GM19351 (cell line): Measurements from ENCODE around the gene RAMACL.
"Not testable (repeated sequence)": the region's sequence is repeated elsewhere in the genome, so short reads cannot be mapped to it uniquely, and the experiment has no call there.

Source experiments
- ATAC-seq: cut with Tn5 transposase; IDR thresholded peaks from one replicate; pipeline ENCODE4 v1.9.1; 2021; ENCODE audit warnings: mild to moderate bottlenecking, moderate library complexity; ENCODE audit not compliant: unreplicated experiment

The RAMACL gene

GRCh38 chr6:166586424-166587156, at the start of gene RAMACL:
TSS of gene RAMACL (minus strand) at chr6:166586678. CDS start at chr6:166586477, 201 bp downstream.
- ATAC-seq, result peak; percentile 78

GRCh38 chr6:166635013-166635970, 48.8 kb upstream of the RAMACL start:
- no peak for ATAC-seq

GRCh38 chr6:166634581-166634980, 48.1 kb upstream of the RAMACL start:
- ATAC-seq, result not testable (repeated sequence)

DNA sequence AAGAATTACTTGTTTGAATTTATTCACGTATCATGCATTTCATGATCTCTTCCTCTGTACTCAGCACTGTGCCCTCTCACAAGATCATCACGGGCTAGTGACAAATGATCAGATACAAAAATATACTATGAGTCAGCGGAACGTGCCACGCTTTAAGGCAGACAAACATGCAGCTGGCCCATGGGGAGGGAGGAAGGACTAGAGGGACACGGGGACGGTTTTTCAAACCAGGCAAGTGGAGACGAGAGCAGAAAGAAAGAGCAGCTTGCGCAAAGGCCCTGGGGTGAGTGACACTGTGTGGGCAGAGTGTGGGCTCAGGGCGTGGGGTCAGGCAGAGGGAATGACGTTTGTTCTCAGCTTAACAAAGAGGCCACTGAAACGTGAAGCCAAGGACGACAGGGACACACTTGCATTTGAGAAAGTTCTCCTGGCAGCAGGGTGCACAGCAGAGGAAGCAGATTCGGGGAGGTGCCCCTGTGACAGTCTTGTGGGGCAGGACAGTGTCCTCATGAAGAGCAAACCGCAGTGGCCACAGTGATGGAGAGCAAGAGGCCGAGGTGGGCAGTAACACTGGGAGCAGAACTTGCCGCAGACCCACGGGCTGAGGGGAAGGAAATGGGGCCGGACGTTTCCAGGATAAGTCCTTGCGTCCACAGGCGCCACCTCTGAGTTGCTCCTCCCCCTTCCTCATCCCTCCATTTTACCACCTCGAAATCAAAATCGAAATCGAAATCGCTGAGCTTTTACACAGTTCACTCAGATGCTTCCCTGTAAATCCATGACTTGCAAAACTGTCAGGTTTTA, 47.5 kb upstream of the RAMACL start:
- no peak for ATAC-seq

GRCh38 chr6:166632731-166633130, 46.3 kb upstream of the RAMACL start:
- ATAC-seq, result no peak

- no peak for ATAC-seq
These were observed 44.0 kb upstream of the RAMACL start for GRCh38 chr6:166630462-166630861.

DNA sequence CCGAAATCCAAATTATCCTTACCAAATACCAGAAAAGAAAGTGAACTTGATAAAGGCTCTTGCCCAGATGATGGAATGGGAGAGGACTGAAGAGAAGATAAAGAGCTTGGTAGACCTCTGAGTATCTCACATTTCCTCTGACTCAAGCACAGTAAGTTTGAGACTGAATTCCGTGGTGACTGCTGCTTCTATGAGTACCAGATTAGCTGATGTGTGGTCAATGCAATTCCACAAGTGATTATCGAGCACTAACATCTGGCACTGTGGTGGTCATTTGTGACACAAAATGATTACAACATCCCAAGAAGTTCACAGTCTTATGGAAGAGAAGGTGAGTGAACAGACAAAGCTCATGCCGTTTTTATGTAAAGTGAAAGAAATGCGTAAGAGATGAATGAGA, 43.1 kb upstream of the RAMACL start:
- ATAC-seq, result no peak

DNA sequence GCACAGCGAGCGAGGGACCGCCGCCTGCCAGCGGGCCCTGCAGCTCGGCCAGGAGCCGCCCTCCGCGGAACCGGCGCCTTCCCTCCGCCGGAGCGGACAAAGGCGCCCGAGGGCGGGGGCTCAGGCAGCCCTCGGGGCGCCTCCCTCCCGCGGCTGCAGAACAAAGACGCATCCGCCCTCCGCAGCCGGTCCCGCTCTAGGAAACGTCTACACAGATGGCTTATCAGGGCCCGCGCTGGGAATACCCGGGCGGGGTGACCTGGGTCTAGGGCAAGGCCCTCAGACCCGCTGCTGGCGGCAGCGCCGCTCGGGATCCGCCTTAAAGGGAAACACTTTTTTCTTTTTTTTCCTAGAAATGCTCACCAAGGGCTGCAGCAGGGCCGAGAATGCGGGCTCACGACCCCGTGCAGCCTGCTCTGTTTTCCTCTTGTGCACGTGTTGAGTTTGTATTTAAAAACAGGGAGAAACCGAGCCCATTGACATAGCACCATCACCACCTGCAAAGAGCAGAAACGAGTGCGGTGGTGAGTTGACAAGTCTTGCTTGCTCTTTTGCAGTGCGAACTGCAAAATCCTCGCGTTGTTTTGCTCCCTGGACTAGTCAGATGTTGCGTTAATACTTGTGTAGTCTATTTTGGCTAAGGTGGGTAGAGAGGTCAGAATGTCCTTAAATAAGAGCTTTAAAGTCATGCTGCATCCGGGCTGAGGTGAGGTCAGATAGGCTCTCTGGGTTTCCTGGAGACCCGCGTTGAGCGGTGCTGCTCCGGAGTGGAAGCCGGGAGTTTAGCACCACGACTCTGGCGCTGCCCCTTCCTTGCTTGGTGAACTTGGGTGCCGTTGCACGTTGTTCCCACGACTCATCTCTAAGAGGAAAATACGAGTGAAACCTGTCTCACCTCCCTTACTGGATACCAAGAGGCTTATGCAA, 41.7 kb upstream of the RAMACL start:
- ATAC-seq, result peak; percentile 31

DNA sequence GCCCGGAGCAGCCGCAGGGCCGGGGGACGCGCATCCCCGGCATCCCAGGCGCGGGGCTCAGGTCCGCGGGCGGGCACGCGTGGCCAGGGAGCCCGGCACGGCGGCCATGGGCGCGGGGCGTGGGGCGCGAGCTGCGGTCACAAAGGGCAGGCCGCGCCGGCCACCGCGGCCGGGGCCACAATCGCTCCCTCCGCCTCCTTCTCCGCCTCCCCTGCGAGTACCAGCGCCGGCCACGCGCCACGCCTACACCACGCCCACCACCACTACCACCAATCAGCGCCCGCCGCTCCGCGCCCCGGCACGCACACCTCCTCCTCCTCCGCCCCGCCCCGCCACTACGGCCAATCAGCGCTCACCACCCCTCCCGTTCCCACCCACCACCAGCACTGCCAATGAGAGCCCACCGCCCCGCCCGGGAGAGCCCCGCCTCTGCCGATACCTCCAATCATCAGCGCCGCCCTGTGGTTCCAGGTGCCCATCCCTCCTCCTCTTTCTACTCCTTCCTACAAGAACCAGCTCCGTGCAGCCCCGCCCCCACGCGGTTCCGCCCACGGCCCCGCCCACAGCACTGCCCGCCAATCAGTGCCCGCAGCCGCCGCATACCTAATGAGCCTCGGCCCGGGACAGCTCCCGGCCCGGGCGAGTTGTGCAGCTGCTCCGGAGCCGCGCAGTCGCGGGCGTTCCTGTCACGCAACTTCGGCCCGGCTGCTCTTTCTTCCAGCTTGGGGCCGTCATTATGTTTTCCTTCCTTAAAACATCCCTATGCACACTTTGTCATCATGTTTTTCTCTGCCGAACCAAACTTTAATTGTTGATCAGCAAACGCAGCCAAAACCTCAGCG, 40.8 kb upstream of the RAMACL start, which contains the start of gene RPS6KA2:
TSS of gene RPS6KA2 (minus strand) at position 219 of the 842 bp plus-strand sequence. CDS start 232 bp downstream, outside the sequence.
- peak; percentile 81 for ATAC-seq

- ATAC-seq, result peak; percentile 2
These were observed 39.9 kb upstream of the RAMACL start for GRCh38 chr6:166626177-166627032.

DNA sequence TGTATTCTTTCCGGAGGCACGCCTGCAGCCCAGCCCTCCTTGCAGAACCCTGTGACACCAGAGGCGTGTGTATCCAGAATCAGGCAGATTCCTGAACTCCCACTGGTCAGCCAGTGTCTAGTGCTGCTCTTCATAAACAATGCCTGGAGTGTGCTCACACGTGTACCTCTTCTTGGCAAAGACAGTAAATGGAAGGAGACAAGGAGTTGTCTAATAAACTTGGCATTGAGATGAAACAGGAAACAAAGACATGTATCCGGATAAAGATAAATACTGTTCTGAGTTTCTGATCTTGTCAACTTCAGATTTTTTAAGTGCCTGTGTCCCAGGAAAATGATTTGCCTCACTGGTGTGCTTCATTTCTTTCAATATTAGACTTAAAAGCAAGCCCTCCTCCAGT, 38.9 kb upstream of the RAMACL start:
- no peak for ATAC-seq

- no peak for ATAC-seq
These were observed 37.8 kb upstream of the RAMACL start for GRCh38 chr6:166624275-166624674.

DNA sequence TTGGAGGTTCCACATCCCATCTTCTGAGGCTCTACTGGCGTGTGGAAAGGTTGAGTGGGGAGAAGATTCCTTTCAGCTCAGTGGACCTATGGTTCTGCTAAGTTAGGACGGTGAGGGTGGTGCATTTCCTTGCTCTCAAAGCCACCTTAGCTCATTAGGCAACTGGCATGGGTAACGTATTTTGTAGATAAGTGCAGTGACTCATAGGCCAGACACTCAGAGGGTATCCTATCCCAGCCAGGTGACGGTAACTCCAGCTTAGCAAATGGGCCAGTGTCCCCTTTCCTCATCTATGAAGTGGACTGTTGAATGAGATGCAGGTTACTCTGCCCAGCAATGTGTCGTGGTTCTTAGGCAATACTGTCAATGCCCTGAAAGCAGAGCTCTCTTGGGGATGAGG, 36.8 kb upstream of the RAMACL start:
- no peak for ATAC-seq

DNA sequence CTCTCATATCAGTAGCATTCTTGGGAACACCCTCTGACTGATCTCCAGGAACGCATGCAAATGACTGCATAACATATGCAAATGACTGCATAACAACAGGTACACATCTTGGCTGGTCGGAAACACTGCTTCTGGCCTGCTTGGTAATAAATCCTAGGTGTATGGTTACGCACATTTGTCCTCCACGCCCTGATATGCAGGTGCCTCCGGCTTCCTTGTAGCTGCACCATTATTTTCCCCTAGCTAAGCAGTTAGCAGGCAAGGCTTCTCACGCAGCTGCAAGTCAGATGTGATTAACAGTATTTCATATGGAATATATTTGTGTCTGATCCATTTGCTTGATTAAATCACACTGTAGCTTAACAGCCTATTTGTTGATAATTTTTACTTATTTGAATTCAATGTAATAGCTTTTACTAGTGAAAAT, 34.6 kb upstream of the RAMACL start:
- no peak for ATAC-seq

DNA sequence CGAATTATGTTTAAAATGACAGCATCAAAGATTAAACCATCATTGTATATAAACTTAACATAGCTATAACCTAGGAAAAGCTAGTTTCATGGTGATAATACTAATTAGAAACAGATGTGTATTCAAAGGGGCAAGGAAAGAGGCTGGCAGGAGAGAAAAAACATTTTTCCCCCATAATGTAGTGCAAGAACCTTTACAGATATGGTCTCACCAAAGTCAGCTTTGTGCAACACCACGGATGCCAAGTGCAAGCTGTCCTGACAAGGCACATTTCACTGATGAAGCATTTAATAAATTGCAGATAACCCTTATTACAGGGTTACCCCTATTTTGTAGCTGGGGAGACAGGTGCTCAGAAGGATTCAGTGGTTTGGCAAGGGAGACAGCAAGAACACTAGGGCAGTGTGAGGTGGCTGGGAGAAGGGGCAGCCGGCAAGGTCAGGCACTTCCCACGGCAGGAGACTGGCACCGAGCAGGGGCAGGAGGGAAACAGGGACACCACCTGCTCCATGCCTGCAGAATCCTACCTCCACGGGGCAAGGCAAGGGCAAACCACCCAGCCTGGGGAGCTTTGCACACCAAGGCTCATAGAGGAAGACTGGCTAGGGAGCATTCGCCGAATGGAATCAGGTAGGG, 34.1 kb upstream of the RAMACL start:
- no peak for ATAC-seq

- no peak for ATAC-seq
These were observed 33.4 kb upstream of the RAMACL start for GRCh38 chr6:166619912-166620311.
